Naive thymus-derived CD4-positive, alpha-beta T cell (primary cell): ENCODE data around the gene NBEA. TPM values are rescaled to one million over a fixed set of nuclear protein-coding genes. Genes with fewer than 3 reads are reported as not detected.

Source experiments
- ATAC-seq: fragments of 150-1000 bp; cut with Tn5 transposase; 2 replicates; pipeline ENCODE4 v1.10.0; 2021; ENCODE audit warnings: mild to moderate bottlenecking, moderate library complexity
- CTCF ChIA-PET: fragments of 350-600 bp; sonication (Branson Sonifier 250); formaldehyde crosslinking; loops from one replicate; lab custom pipeline; 2021; ENCODE audit warnings: antibody characterized with exemption; lab: Charles Lee
- POLR2A ChIA-PET: fragments of 350-600 bp; sonication (Branson Sonifier 250); formaldehyde crosslinking; loops from one replicate; lab custom pipeline; 2021; ENCODE audit warnings: antibody characterized with exemption, inconsistent platforms; lab: Charles Lee
- DNase-seq, 9 donors: peaks; one replicate each; pipeline versions ENCODE4 v3.0.0 to v3.0.0-alpha.2; 2020 to 2022; ENCODE audit warnings: mixed read lengths in 1 of 9
- H3K27ac ChIP-seq: one replicate; pipeline ENCODE4 v1.7.0; 2013; ENCODE audit warnings: mild to moderate bottlenecking, low read depth, low read length, moderate library complexity
- H3K27me3 ChIP-seq, 2 donors: one replicate each; pipeline ENCODE4 v1.7.0; 2013; ENCODE audit warnings: low read length in 2 of 2, mild to moderate bottlenecking in 2 of 2, moderate library complexity in 2 of 2; ENCODE audit not compliant: control insufficient read depth in 2 of 2, insufficient read depth in 2 of 2
- H3K36me3 ChIP-seq, 3 experiments: 1 replicate in 2 of 3; 2 replicates in 1 of 3; pipeline ENCODE4 v1.7.0; 2013; ENCODE audit warnings: low read length in 3 of 3, mild to moderate bottlenecking in 3 of 3, moderate library complexity in 1 of 3; ENCODE audit not compliant: insufficient read depth in 3 of 3, control insufficient read depth in 2 of 3
- H3K4me1 ChIP-seq, 2 donors: one replicate each; pipeline ENCODE4 v1.7.0; 2013; ENCODE audit warnings: low read length in 2 of 2, mild to moderate bottlenecking in 2 of 2, moderate library complexity in 1 of 2; ENCODE audit not compliant: control insufficient read depth in 2 of 2, insufficient read depth in 2 of 2
- H3K4me3 ChIP-seq: 2 replicates; pipeline ENCODE4 v1.7.0; 2013; ENCODE audit warnings: mild to moderate bottlenecking, low read length
- H3K9me3 ChIP-seq, 3 experiments: 1 replicate in 2 of 3; 2 replicates in 1 of 3; pipeline ENCODE4 v1.7.0; 2013; ENCODE audit warnings: low read length in 3 of 3; ENCODE audit not compliant: control insufficient read depth in 2 of 3
- H3K27ac Mint-ChIP-seq, 9 donors: one replicate each; pipeline ENCODE4 v1.8.0; 2020 to 2022; ENCODE audit warnings: mixed read lengths in 9 of 9, mild to moderate bottlenecking in 8 of 9, moderate library complexity in 5 of 9, inconsistent platforms in 2 of 9
- H3K27me3 Mint-ChIP-seq, 5 donors: one replicate each; pipeline ENCODE4 v1.8.0; 2021 to 2022; ENCODE audit warnings: mixed read lengths in 5 of 5, mild to moderate bottlenecking in 1 of 5
- H3K36me3 Mint-ChIP-seq, 5 donors: one replicate each; pipeline ENCODE4 v1.8.0; 2020 to 2022; ENCODE audit warnings: mixed read lengths in 5 of 5, mild to moderate bottlenecking in 3 of 5, inconsistent platforms in 1 of 5
- H3K4me1 Mint-ChIP-seq, 7 donors: one replicate each; pipeline ENCODE4 v1.8.0; 2020 to 2022; ENCODE audit warnings: mixed read lengths in 7 of 7, mild to moderate bottlenecking in 3 of 7, inconsistent platforms in 1 of 7
- H3K4me3 Mint-ChIP-seq, 10 donors: one replicate each; pipeline ENCODE4 v1.8.0; 2020 to 2022; ENCODE audit warnings: mild to moderate bottlenecking in 10 of 10, mixed read lengths in 10 of 10, moderate library complexity in 6 of 10, inconsistent platforms in 2 of 10
- H3K9me3 Mint-ChIP-seq, 11 donors: one replicate each; pipeline ENCODE4 v1.8.0; 2020 to 2022; ENCODE audit warnings: mixed read lengths in 11 of 11, mild to moderate bottlenecking in 4 of 11, inconsistent platforms in 1 of 11, moderate library complexity in 1 of 11
- intact Hi-C, 2 donors: fragments of 100-400 bp; cut with micrococcal nuclease; formaldehyde crosslinking; loops; one replicate each; pipeline ENCODE4 v1.15.1; 2023
- polyA plus RNA-seq, 2 donors: library from polyadenylated mRNA; unstranded; fragments of 300-500 nt; fragmentation: Illumina TruSeq; gene quantifications; one replicate each; pipeline ENCODE4 v1.2.3, GENCODE V29; 2021
- total RNA-seq, 6 experiments: library from RNA in 5 of 6; stranded (reverse) in 5 of 6; gene quantifications; 1 replicate in 5 of 6; 2 replicates in 1 of 6; pipeline ENCODE4 v1.2.3 and lab custom pipeline; 2021 to 2026

NBEA gene
- total and polyA plus RNA-seq, 7 experiments from 2014 or later: 0.15 to 6.3 (median 3.2) TPM

- peaks cover 0 to 4% (median 0%) of the 10 kb centered on the region in 5 donors for H3K36me3 Mint-ChIP-seq
- CTCF ChIA-PET: interaction anchor here (0.7 kb wide), 1 partner anchor 1496 kb away, joined by 3 read pairs; no protein-coding TSS in a partner anchor
- Histone ChIP-seq H3K27me3 (no peaks in the 10 kb centered on the region), H3K9me3 (no peaks in the 10 kb centered on the region), H3K4me3 (no peak overlapping the region), H3K4me1 (no peaks in the 10 kb centered on the region), H3K27ac (no peak overlapping the region), H3K36me3 (no peaks in the 10 kb centered on the region)
- H3K9me3 Mint-ChIP-seq: no peaks in the 10 kb centered on the region
- no peaks in the 10 kb centered on the region for H3K27me3 Mint-ChIP-seq
- intact Hi-C loops: no loop called here
- H3K4me3 Mint-ChIP-seq: no peak overlapping the region
- POLR2A ChIA-PET: no interaction called here
- no peak for DNase-seq
- ATAC-seq: no peak
- H3K27ac Mint-ChIP-seq: no peak overlapping the region
- no peaks in the 10 kb centered on the region for H3K4me1 Mint-ChIP-seq
These were observed 652.0 kb downstream of the NBEA start for GRCh38 chr13:35594096-35594495.

- Mint-ChIP-seq H3K27ac (no peak overlapping the region), H3K9me3 (no peaks in the 10 kb centered on the region), H3K4me1 (no peaks in the 10 kb centered on the region), H3K27me3 (no peaks in the 10 kb centered on the region), H3K36me3 (peaks cover 0 to 7% (median 0%) of the 10 kb centered on the region in 5 donors), H3K4me3 (no peak overlapping the region)
- no peak overlapping the region for H3K4me3 ChIP-seq
- ChIA-PET POLR2A (no interaction called here), CTCF (no interaction called here)
- ATAC-seq (no peak), DNase-seq (no peak)
- intact Hi-C loops: no loop called here
- H3K27ac ChIP-seq: no peak overlapping the region
- no peaks in the 10 kb centered on the region for H3K27me3 ChIP-seq
- H3K36me3 ChIP-seq: no peaks in the 10 kb centered on the region
- no peaks in the 10 kb centered on the region for H3K4me1 ChIP-seq
- no peaks in the 10 kb centered on the region for H3K9me3 ChIP-seq
These were observed 653.1 kb downstream of the NBEA start for GRCh38 chr13:35595181-35595580.

- CTCF ChIA-PET: no interaction called here
- Histone ChIP-seq H3K4me1 (no peaks in the 10 kb centered on the region), H3K27ac (no peak overlapping the region), H3K4me3 (no peak overlapping the region), H3K9me3 (no peaks in the 10 kb centered on the region), H3K36me3 (no peaks in the 10 kb centered on the region), H3K27me3 (no peaks in the 10 kb centered on the region)
- Mint-ChIP-seq H3K36me3 (peaks cover 0 to 7% (median 0%) of the 10 kb centered on the region in 5 donors), H3K27ac (no peak overlapping the region), H3K4me1 (no peaks in the 10 kb centered on the region), H3K4me3 (no peak overlapping the region), H3K27me3 (no peaks in the 10 kb centered on the region), H3K9me3 (no peaks in the 10 kb centered on the region)
- no peak for DNase-seq
- POLR2A ChIA-PET: no interaction called here
- ATAC-seq: no peak
- intact Hi-C loops: no loop called here
These were observed 654.4 kb downstream of the NBEA start for GRCh38 chr13:35596321-35597030.

GRCh38 chr13:35597451-35597850, 655.4 kb downstream of the NBEA start:
- Histone ChIP-seq H3K9me3 (no peaks in the 10 kb centered on the region), H3K27me3 (no peaks in the 10 kb centered on the region), H3K36me3 (no peaks in the 10 kb centered on the region), H3K4me3 (no peak overlapping the region), H3K27ac (no peak overlapping the region), H3K4me1 (no peaks in the 10 kb centered on the region)
- Mint-ChIP-seq H3K27ac (no peak overlapping the region), H3K4me1 (no peaks in the 10 kb centered on the region), H3K9me3 (no peaks in the 10 kb centered on the region), H3K36me3 (peaks cover 0 to 5% (median 0%) of the 10 kb centered on the region in 5 donors), H3K4me3 (no peak overlapping the region), H3K27me3 (no peaks in the 10 kb centered on the region)
- POLR2A ChIA-PET: no interaction called here
- ATAC-seq: no peak
- intact Hi-C loops: no loop called here
- CTCF ChIA-PET: no interaction called here
- no peak for DNase-seq

- intact Hi-C loops: no loop called here
- H3K27ac Mint-ChIP-seq: no peak overlapping the region
- Histone ChIP-seq H3K4me1 (no peaks in the 10 kb centered on the region), H3K9me3 (no peaks in the 10 kb centered on the region), H3K4me3 (no peak overlapping the region), H3K36me3 (no peaks in the 10 kb centered on the region), H3K27me3 (no peaks in the 10 kb centered on the region), H3K27ac (no peak overlapping the region)
- no peaks in the 10 kb centered on the region for H3K9me3 Mint-ChIP-seq
- H3K4me1 Mint-ChIP-seq: no peaks in the 10 kb centered on the region
- POLR2A ChIA-PET: no interaction called here
- ATAC-seq (no peak), DNase-seq (no peak)
- no peaks in the 10 kb centered on the region for H3K27me3 Mint-ChIP-seq
- no peak overlapping the region for H3K4me3 Mint-ChIP-seq
- H3K36me3 Mint-ChIP-seq: peaks cover 0 to 4% (median 0%) of the 10 kb centered on the region in 5 donors
- CTCF ChIA-PET: no interaction called here
These were observed 656.2 kb downstream of the NBEA start for GRCh38 chr13:35598233-35598632.

GRCh38 chr13:35598790-35599369, 656.8 kb downstream of the NBEA start:
- Histone ChIP-seq H3K27ac (no peak overlapping the region), H3K4me1 (no peaks in the 10 kb centered on the region), H3K9me3 (no peaks in the 10 kb centered on the region), H3K4me3 (no peak overlapping the region), H3K27me3 (no peaks in the 10 kb centered on the region), H3K36me3 (no peaks in the 10 kb centered on the region)
- Mint-ChIP-seq H3K36me3 (peaks cover 0 to 4% (median 0%) of the 10 kb centered on the region in 5 donors), H3K27me3 (no peaks in the 10 kb centered on the region), H3K9me3 (no peaks in the 10 kb centered on the region), H3K4me1 (no peaks in the 10 kb centered on the region), H3K4me3 (no peak overlapping the region), H3K27ac (no peak overlapping the region)
- DNase-seq (no peak), ATAC-seq (no peak)
- CTCF ChIA-PET: no interaction called here
- POLR2A ChIA-PET: no interaction called here
- intact Hi-C loops: no loop called here

GRCh38 chr13:35599384-35599783, 657.3 kb downstream of the NBEA start:
- peaks cover 0 to 4% (median 0%) of the 10 kb centered on the region in 5 donors for H3K36me3 Mint-ChIP-seq
- no peak overlapping the region for H3K27ac Mint-ChIP-seq
- Histone ChIP-seq H3K9me3 (no peaks in the 10 kb centered on the region), H3K4me3 (no peak overlapping the region), H3K4me1 (no peaks in the 10 kb centered on the region), H3K36me3 (no peaks in the 10 kb centered on the region), H3K27me3 (no peaks in the 10 kb centered on the region), H3K27ac (no peak overlapping the region)
- no peak for DNase-seq
- no peak for ATAC-seq
- H3K4me3 Mint-ChIP-seq: no peak overlapping the region
- no peaks in the 10 kb centered on the region for H3K27me3 Mint-ChIP-seq
- intact Hi-C loops: no loop called here
- POLR2A ChIA-PET: no interaction called here
- CTCF ChIA-PET: no interaction called here
- no peaks in the 10 kb centered on the region for H3K9me3 Mint-ChIP-seq
- H3K4me1 Mint-ChIP-seq: no peaks in the 10 kb centered on the region
